ENCODE measurements around the gene DNAH7.
A peak's percentile ranks its signal among the peaks of the same experiment; 100 is the strongest.

The DNAH7 gene

DNA sequence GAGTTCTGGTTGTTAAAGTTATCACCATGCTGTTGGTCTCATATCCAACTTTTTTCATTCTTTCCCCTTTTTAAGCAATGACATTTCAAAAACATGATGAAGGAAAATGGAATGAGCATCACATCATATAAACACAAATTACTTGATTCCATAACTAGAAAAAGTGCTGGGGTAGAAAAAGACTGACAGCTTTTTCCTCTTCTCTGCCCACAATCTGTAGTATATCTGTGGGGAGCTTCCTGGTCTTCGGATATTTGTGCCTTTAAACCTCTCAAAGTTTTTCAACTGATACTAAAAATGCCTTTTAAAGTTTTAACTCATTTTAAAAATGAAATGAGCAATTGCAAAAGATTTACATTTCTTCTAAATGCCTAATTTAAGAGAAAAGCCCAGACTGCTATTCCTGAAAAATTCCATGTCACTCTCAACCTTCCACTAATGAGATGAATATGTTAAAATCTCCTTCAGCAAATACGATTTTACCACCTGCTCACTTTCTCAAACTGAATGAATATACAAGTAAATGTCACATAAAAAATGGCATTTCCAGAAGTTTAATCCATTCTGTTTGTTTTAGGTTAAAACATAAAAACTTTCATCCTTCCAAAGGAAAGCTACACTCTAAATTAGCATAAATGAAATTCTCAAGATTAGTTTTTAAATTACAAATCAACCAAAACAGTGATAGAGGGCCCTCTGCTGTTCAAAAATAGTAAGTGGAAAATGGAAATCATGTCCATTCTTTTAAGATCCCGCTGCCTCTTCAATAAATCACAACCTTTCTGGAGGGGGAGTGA, 2.1 kb downstream of the DNAH7 start:
- TF ChIP-seq, protein P1, sequence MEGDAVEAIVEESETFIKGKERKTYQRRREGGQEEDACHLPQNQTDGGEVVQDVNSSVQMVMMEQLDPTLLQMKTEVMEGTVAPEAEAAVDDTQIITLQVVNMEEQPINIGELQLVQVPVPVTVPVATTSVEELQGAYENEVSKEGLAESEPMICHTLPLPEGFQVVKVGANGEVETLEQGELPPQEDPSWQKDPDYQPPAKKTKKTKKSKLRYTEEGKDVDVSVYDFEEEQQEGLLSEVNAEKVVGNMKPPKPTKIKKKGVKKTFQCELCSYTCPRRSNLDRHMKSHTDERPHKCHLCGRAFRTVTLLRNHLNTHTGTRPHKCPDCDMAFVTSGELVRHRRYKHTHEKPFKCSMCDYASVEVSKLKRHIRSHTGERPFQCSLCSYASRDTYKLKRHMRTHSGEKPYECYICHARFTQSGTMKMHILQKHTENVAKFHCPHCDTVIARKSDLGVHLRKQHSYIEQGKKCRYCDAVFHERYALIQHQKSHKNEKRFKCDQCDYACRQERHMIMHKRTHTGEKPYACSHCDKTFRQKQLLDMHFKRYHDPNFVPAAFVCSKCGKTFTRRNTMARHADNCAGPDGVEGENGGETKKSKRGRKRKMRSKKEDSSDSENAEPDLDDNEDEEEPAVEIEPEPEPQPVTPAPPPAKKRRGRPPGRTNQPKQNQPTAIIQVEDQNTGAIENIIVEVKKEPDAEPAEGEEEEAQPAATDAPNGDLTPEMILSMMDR (conservative IDR thresholded peaks at IDR 0.05; ENCODE audit: low read depth, low read length), result peak; percentile 81
- H2AFZ ChIP-seq (ENCODE audit: low read depth), result 0 out of 2 replicates have a peak overlapping the region, but pooled peaks have one; percentile 39
- peaks cover 25% of the 10 kb centered on the region for H3K4me1 ChIP-seq (ENCODE audit: low read depth, poor library complexity, severe bottlenecking)
- H3K4me3 ChIP-seq (IDR thresholded peaks at IDR 0.05; ENCODE audit: insufficient read depth, low read depth, low read length), result no peak overlapping the region
- H3K9ac ChIP-seq, result no peak overlapping the region
- no peak overlapping the region for H3K4me2 ChIP-seq
- H3K36me3 ChIP-seq (ENCODE audit: insufficient read depth), result no peaks in the 10 kb centered on the region
- no peaks in the 10 kb centered on the region for H3K79me2 ChIP-seq (ENCODE audit: insufficient read depth, low read depth)
- no peak overlapping the region for H3K27ac ChIP-seq
- no peaks in the 10 kb centered on the region for H4K20me1 ChIP-seq (ENCODE audit: insufficient read depth)
- H3K27me3 ChIP-seq (ENCODE audit: insufficient read depth, low read depth), result no peaks in the 10 kb centered on the region

DNA sequence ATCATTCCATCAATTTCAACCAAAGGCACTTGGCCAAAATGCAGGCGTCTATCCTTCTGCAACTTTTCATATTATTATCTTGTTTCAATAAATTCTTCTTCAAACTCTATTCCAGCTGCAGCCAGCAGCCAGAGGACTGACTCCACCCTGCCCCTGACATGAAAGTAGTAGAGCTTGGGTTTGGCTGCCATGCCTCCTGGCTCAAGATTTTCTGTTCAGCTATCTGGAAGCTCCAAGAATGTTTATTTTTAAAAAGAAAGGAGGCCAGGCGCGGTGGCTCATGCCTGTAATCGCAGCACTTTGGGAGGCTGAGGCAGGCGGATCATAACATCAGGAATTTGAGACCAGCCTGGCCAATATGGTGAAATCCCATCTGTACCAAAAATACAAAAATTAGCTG, 4.9 kb downstream of the DNAH7 start:
- no peaks in the 10 kb centered on the region for H3K79me2 ChIP-seq (ENCODE audit: insufficient read depth, low read depth)
- H3K36me3 ChIP-seq (ENCODE audit: insufficient read depth), result no peaks in the 10 kb centered on the region
- no peak overlapping the region for H3K27ac ChIP-seq
- no peaks in the 10 kb centered on the region for H3K27me3 ChIP-seq (ENCODE audit: insufficient read depth, low read depth)
- no peak overlapping the region for H3K4me3 ChIP-seq (IDR thresholded peaks at IDR 0.05; ENCODE audit: insufficient read depth, low read depth, low read length)
- H3K4me2 ChIP-seq, result no peak overlapping the region
- H3K4me1 ChIP-seq (ENCODE audit: low read depth, poor library complexity, severe bottlenecking), result peaks cover 20% of the 10 kb centered on the region
- TF ChIP-seq, protein P1 (conservative IDR thresholded peaks at IDR 0.05; ENCODE audit: low read depth, low read length), result no peak
- no peaks in the 10 kb centered on the region for H4K20me1 ChIP-seq (ENCODE audit: insufficient read depth)
- H3K9ac ChIP-seq, result no peak overlapping the region
- H2AFZ ChIP-seq (ENCODE audit: low read depth), result no peak overlapping the region

DNA sequence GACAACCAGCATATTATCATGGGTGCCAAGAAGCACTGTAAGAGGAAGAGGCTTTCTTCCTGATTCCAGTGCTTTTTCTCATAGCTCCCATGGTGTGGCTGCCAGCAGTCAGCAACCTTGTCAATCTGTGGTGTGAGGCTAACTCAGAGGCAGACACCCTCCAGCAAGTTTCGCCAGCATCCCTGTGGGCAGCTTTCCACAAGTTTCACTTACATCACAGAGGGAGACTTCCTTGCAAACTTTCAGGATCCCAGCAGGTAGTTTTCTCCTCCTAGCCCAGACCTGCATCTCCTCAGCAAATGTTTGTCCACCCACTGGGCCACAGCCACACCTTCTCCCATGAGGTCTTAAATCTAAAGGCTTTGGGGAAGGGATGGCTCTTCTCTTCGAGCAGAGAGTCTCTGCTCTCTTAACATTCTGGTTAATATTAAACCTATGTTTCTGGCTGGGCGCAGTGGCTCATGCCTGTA, 9.1 kb downstream of the DNAH7 start:
- H3K79me2 ChIP-seq (ENCODE audit: insufficient read depth, low read depth), result no peaks in the 10 kb centered on the region
- H3K4me1 ChIP-seq (ENCODE audit: low read depth, poor library complexity, severe bottlenecking), result no peaks in the 10 kb centered on the region
- no peaks in the 10 kb centered on the region for H3K36me3 ChIP-seq (ENCODE audit: insufficient read depth)
- no peak overlapping the region for H3K27ac ChIP-seq
- H4K20me1 ChIP-seq (ENCODE audit: insufficient read depth), result no peaks in the 10 kb centered on the region
- H3K9ac ChIP-seq, result no peak overlapping the region
- no peak overlapping the region for H3K4me3 ChIP-seq (IDR thresholded peaks at IDR 0.05; ENCODE audit: insufficient read depth, low read depth, low read length)
- TF ChIP-seq, protein P1 (conservative IDR thresholded peaks at IDR 0.05; ENCODE audit: low read depth, low read length), result no peak
- H3K27me3 ChIP-seq (ENCODE audit: insufficient read depth, low read depth), result no peaks in the 10 kb centered on the region
- H2AFZ ChIP-seq (ENCODE audit: low read depth), result no peak overlapping the region
- no peak overlapping the region for H3K4me2 ChIP-seq

DNA sequence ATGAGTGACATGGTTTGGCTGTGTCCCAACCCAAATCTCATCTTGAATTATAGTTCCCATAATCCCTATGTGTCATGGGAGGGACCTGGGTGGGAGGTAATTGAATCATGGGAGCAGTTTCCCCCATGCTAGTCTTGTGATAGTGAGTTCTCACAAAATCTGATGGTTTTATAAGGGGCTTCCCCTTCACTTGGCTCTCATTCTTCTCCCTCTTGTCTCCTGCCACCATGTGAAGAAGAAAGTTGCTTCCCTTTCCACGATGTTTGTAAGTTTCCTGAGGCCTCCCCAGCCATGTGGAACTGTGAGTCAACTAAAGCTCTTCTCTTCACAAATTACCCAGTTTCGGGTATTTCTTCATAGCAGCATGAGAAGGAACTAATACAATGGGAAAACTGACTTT, 14.0 kb downstream of the DNAH7 start:
- H3K4me3 ChIP-seq (IDR thresholded peaks at IDR 0.05; ENCODE audit: insufficient read depth, low read depth, low read length), result no peak overlapping the region
- no peaks in the 10 kb centered on the region for H3K36me3 ChIP-seq (ENCODE audit: insufficient read depth)
- no peaks in the 10 kb centered on the region for H4K20me1 ChIP-seq (ENCODE audit: insufficient read depth)
- TF ChIP-seq, protein P1 (conservative IDR thresholded peaks at IDR 0.05; ENCODE audit: low read depth, low read length), result no peak
- no peaks in the 10 kb centered on the region for H3K79me2 ChIP-seq (ENCODE audit: insufficient read depth, low read depth)
- peaks cover 8% of the 10 kb centered on the region for H3K4me1 ChIP-seq (ENCODE audit: low read depth, poor library complexity, severe bottlenecking)
- no peak overlapping the region for H2AFZ ChIP-seq (ENCODE audit: low read depth)
- H3K9ac ChIP-seq, result no peak overlapping the region
- H3K27me3 ChIP-seq (ENCODE audit: insufficient read depth, low read depth), result no peaks in the 10 kb centered on the region
- no peak overlapping the region for H3K4me2 ChIP-seq
- H3K27ac ChIP-seq, result no peak overlapping the region
